Activated naive CD8-positive, alpha-beta T cell treated with anti-CD3 and anti-CD28 coated beads, Interleukin-2, amount 10 ng/mL, durations not matched to agents 7 days and 5 days (primary cell): ENCODE results near the gene TMEM63C. TPM values are rescaled to one million over a fixed set of nuclear protein-coding genes. Genes with fewer than 3 reads are reported as not detected.

ENCODE experiments used
- ATAC-seq: fragments of 150-1000 bp; cut with Tn5 transposase; one replicate; pipeline ENCODE4 v1.10.0; 2021; ENCODE audit warnings: low read depth, moderate library complexity
- POLR2A ChIA-PET: fragments of 350-600 bp; sonication (Branson Sonifier 250); formaldehyde crosslinking; loops from one replicate; lab custom pipeline; 2021; ENCODE audit warnings: antibody characterized with exemption; lab: Charles Lee
- DNase-seq: peaks from one replicate; pipeline ENCODE4 v3.0.0; 2021
- H3K27ac Mint-ChIP-seq: one replicate; pipeline ENCODE4 v1.8.0; 2022; ENCODE audit warnings: mild to moderate bottlenecking, mixed read lengths
- H3K27me3 Mint-ChIP-seq: one replicate; pipeline ENCODE4 v1.8.0; 2022; ENCODE audit warnings: mild to moderate bottlenecking, moderate library complexity, mixed read lengths
- H3K36me3 Mint-ChIP-seq: one replicate; pipeline ENCODE4 v1.8.0; 2021; ENCODE audit warnings: mild to moderate bottlenecking, mixed read lengths
- H3K4me1 Mint-ChIP-seq: one replicate; pipeline ENCODE4 v1.8.0; 2021; ENCODE audit warnings: mixed read lengths
- H3K4me3 Mint-ChIP-seq: one replicate; pipeline ENCODE4 v1.8.0; 2022; ENCODE audit warnings: mild to moderate bottlenecking, moderate library complexity, mixed read lengths
- H3K9me3 Mint-ChIP-seq: one replicate; pipeline ENCODE4 v1.8.0; 2021; ENCODE audit warnings: mixed read lengths
- total RNA-seq, 2 experiments: library from RNA; stranded (reverse); gene quantifications; one replicate each; pipeline ENCODE4 v1.2.3, GENCODE V29; 2021

The TMEM63C gene
- total RNA-seq, 2 experiments from 2014 or later = 0.48 to 1.4 TPM

- ATAC-seq = no peak
- no peak for DNase-seq
- no peak overlapping the region for H3K4me3 Mint-ChIP-seq
- POLR2A ChIA-PET = no interaction called here
- peaks cover 3% of the 10 kb centered on the region for H3K4me1 Mint-ChIP-seq
- H3K27me3 Mint-ChIP-seq = peaks cover 63% of the 10 kb centered on the region
- H3K36me3 Mint-ChIP-seq = no peaks in the 10 kb centered on the region
- H3K9me3 Mint-ChIP-seq = no peaks in the 10 kb centered on the region
- H3K27ac Mint-ChIP-seq = no peak overlapping the region
Observed at GRCh38 chr14:77145975-77146740, 35.4 kb upstream of the TMEM63C start.

DNA sequence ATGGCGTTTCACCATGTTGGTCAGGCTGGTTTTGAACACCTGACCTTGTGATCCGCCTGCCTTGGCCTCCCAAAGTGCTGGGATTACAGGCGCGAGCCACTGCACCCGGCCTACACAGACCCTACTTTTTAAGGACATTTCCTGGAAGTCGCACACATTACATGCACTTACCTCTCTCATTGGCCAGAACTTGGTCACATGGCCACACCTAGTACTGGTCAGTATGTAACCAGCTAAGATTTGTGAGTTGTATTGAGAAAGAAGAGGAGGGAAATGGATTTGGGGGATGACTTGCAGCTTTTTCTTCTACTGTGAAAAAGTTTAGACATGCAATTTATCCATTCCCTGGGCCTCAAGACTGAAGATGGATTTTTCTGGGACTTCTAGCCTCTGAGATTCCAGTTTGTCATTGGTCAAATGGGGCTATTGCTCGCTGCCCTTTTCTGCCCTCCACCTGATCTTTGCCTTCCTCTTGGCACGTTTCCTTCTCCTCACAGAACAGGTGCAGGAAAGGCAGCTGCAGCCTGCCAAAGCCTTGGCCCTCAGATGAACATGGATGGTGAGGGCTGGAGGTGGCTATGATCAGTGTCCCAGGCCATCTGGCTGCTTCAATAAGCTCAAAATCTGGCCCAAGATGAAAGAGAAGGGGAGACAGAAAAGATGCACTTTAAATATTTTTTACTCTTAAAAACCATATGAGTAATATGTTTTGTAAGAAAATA lies 32.9 kb upstream of the TMEM63C start:
- ATAC-seq = no peak
- Mint-ChIP-seq H3K9me3 (no peaks in the 10 kb centered on the region), H3K4me3 (no peak overlapping the region), H3K4me1 (no peaks in the 10 kb centered on the region), H3K27me3 (peaks cover 45% of the 10 kb centered on the region), H3K27ac (no peak overlapping the region), H3K36me3 (no peaks in the 10 kb centered on the region)
- POLR2A ChIA-PET = no interaction called here
- DNase-seq = no peak

DNA sequence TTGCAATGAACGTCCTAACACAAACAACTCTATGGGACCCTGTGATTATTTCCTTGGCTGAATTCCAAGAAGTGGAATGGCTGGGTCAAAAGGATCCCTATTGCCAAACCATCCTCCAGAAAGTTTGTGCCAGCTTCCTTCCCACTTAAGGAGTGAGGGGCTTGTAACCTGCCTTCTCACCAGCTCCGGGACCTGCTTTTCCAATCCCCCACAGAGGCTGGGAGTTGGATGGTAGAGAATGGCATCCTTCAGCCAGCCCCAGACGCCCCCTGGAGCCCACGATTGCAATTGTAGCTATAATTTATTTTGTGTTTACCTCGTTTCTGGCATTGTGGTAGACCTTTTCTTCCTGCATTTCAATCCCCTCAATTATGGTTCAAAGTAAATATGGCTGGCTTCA lies 30.4 kb upstream of the TMEM63C start:
- Mint-ChIP-seq H3K27me3 (peaks cover 29% of the 10 kb centered on the region), H3K36me3 (no peaks in the 10 kb centered on the region), H3K27ac (no peak overlapping the region), H3K4me3 (no peak overlapping the region), H3K9me3 (no peaks in the 10 kb centered on the region), H3K4me1 (no peaks in the 10 kb centered on the region)
- ATAC-seq = no peak
- POLR2A ChIA-PET = no interaction called here
- no peak for DNase-seq

DNA sequence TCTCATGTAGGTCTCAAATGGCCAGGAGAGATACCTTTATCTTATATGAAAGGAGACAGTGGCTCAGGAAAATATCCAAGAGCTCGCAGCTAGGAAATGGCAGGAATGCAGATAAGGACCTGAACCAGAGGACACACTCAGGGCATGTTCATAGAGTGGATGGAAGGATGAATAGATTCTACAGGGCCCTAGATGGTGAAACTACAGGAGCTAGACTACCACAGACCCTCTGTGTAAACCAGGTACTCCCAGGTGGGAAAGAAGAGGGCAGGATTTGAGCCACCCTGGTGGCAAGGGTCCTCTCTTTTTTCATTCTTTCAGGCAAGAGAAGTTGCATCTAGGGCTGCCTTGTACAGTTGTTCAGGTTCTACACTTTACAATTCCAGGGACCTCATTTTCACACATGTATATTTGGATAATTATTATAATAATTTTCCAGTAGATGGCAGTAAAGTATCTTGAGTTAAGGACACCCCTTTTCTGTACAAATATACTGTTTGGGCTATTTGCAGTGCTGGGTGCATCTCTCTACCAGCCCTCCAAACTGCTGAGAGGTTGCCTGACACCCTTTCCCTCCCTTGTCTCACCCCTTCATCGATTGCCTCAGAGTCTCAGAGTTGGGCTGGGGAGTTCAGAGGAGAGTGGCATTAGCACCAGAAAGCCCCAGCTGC lies 29.5 kb upstream of the TMEM63C start:
- Mint-ChIP-seq H3K9me3 (no peaks in the 10 kb centered on the region), H3K27ac (no peak overlapping the region), H3K36me3 (no peaks in the 10 kb centered on the region), H3K4me1 (no peaks in the 10 kb centered on the region), H3K27me3 (peaks cover 21% of the 10 kb centered on the region), H3K4me3 (no peak overlapping the region)
- POLR2A ChIA-PET = no interaction called here
- no peak for DNase-seq
- peak; percentile 72 for ATAC-seq

- no peak overlapping the region for H3K4me3 Mint-ChIP-seq
- no peaks in the 10 kb centered on the region for H3K9me3 Mint-ChIP-seq
- no peaks in the 10 kb centered on the region for H3K4me1 Mint-ChIP-seq
- no peak for DNase-seq
- POLR2A ChIA-PET = no interaction called here
- no peak for ATAC-seq
- H3K27ac Mint-ChIP-seq = no peak overlapping the region
- H3K36me3 Mint-ChIP-seq = no peaks in the 10 kb centered on the region
- H3K27me3 Mint-ChIP-seq = peaks cover 28% of the 10 kb centered on the region
Observed at GRCh38 chr14:77153802-77154201, 27.8 kb upstream of the TMEM63C start.

DNA sequence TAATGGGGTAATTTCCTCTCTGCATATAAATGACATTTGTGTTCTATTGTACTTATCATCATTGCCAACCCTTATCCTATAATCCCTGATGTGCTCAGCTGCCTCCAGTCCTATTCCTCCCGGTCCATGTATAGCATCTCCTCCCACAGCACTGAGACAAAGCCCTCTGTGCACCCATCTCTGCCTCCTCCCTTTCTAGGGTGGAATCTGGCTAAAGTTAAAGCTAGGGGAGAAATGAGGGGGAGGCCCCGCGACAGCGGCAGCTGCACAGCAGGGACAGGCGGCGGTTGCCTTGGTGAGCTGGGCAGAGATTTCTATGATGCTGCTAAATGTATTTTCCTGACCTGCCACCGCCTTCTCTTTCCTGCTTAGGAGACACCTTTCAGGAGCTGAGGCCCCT lies 27.2 kb upstream of the TMEM63C start:
- DNase-seq = no peak
- ATAC-seq = no peak
- POLR2A ChIA-PET = no interaction called here
- Mint-ChIP-seq H3K27me3 (peaks cover 30% of the 10 kb centered on the region), H3K27ac (no peak overlapping the region), H3K4me1 (no peaks in the 10 kb centered on the region), H3K9me3 (no peaks in the 10 kb centered on the region), H3K4me3 (no peak overlapping the region), H3K36me3 (no peaks in the 10 kb centered on the region)

DNA sequence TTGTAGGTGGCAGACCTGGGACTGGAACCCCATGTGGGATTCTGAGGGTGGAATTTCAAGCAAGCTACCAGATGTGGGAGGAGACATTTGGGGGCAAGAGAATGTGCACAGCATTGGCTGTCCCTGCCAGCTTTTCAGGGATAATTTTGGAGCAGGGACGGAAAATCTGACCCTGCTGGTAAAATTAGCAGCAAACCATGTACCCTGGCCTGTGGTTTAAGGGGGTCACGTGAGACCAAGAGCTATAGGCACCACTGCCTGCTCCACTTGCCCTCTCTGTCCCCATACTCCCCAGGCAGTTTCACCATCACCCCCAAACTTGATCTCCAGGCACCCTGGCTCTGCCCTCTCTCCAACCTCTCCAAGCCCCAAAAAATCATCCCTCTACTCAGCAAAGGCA lies 26.5 kb upstream of the TMEM63C start:
- Mint-ChIP-seq H3K4me1 (no peaks in the 10 kb centered on the region), H3K9me3 (no peaks in the 10 kb centered on the region), H3K4me3 (no peak overlapping the region), H3K36me3 (no peaks in the 10 kb centered on the region), H3K27me3 (peaks cover 28% of the 10 kb centered on the region), H3K27ac (no peak overlapping the region)
- ATAC-seq (no peak), DNase-seq (no peak)
- POLR2A ChIA-PET = no interaction called here

DNA sequence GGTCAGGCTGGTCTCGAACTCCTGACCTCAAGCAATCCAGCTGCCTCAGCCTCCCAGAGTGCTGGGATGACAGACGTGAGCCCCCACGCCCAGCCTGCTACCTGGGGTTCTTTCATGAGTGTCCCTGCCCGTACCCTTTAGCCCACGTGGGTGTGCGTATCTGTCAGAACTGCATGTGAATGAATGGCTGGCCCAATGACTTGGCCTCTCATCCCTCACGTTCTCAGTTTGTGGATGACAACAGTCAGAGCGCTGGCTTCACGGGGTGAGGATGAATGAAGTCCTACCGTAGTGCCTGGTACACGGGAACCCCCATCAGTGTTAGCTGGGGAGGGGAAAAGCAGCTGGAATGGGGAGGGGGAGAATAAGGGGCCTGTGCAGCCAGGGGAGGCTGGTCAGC lies 23.9 kb upstream of the TMEM63C start:
- Mint-ChIP-seq H3K4me3 (no peak overlapping the region), H3K9me3 (no peaks in the 10 kb centered on the region), H3K4me1 (no peaks in the 10 kb centered on the region), H3K27ac (no peak overlapping the region), H3K27me3 (peaks cover 34% of the 10 kb centered on the region), H3K36me3 (no peaks in the 10 kb centered on the region)
- ATAC-seq = no peak
- DNase-seq = no peak
- POLR2A ChIA-PET = no interaction called here

- no peaks in the 10 kb centered on the region for H3K9me3 Mint-ChIP-seq
- POLR2A ChIA-PET = no interaction called here
- ATAC-seq = no peak
- no peak overlapping the region for H3K27ac Mint-ChIP-seq
- peaks cover 34% of the 10 kb centered on the region for H3K27me3 Mint-ChIP-seq
- DNase-seq = no peak
- H3K4me1 Mint-ChIP-seq = no peaks in the 10 kb centered on the region
- H3K36me3 Mint-ChIP-seq = no peaks in the 10 kb centered on the region
- H3K4me3 Mint-ChIP-seq = no peak overlapping the region
Observed at GRCh38 chr14:77158175-77158881, 23.3 kb upstream of the TMEM63C start.

DNA sequence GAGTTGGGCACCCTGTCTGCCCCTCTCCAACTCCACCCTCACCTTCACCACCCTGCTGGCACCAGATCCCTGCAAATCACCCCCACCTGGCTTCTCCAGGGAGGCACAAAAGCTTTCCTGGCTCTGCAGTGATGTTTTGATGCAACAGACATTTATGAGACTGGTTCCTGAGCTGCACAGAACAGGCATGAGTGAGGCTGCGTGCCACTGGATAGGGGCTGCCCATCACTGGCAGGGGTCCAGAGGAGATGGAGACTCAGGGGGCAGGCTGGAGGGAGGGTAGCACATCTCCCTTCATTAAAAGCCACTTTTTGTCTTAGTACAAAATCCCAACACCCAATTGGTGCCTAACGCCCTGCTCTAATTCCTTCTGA lies 22.7 kb upstream of the TMEM63C start:
- H3K9me3 Mint-ChIP-seq = no peaks in the 10 kb centered on the region
- H3K4me3 Mint-ChIP-seq = no peak overlapping the region
- POLR2A ChIA-PET = no interaction called here
- no peaks in the 10 kb centered on the region for H3K4me1 Mint-ChIP-seq
- peaks cover 31% of the 10 kb centered on the region for H3K27me3 Mint-ChIP-seq
- H3K27ac Mint-ChIP-seq = no peak overlapping the region
- H3K36me3 Mint-ChIP-seq = no peaks in the 10 kb centered on the region
- ATAC-seq = no peak
- no peak for DNase-seq

DNA sequence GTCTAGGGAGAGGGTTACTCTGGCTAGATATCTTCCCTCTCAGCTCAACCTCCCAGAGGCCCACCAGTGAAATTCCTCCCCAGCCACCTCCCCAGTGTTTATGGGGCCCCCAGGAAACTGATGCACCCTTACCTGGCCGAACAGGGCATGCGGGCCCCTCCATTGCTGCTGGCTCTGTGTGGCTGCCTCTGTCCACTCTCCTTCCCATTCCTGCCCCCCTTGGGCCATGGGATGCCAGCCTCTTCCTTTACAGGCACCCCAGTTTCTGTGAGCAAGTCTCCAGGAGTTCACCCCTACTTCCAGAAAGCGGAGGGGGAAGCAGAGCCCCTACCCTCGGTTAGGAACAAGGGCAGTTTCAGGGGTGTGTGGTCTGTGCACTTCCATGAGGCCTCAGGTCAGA lies 20.6 kb upstream of the TMEM63C start:
- H3K9me3 Mint-ChIP-seq = no peaks in the 10 kb centered on the region
- H3K4me3 Mint-ChIP-seq = no peak overlapping the region
- H3K27me3 Mint-ChIP-seq = peaks cover 31% of the 10 kb centered on the region
- DNase-seq = no peak
- no peaks in the 10 kb centered on the region for H3K4me1 Mint-ChIP-seq
- POLR2A ChIA-PET = no interaction called here
- no peak for ATAC-seq
- no peaks in the 10 kb centered on the region for H3K36me3 Mint-ChIP-seq
- H3K27ac Mint-ChIP-seq = no peak overlapping the region

DNA sequence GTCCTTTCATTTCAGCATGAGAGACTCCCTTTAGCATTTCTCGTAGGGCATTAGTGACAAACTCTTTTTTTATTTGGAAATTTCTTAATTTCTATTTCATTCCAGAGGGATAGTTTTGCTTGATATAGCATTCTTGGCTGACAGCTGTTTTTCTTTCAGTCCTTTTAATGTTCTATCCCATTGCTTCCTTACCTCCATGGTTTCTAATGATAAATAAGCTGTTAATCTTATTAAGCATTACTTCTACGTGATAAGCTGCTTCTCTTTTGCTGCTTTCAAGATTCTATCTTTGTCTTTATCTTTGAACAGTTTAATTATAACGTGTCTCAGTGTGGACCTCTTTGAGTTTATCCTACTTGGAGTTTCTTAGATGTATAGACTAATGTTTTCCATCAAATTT lies 11.6 kb upstream of the TMEM63C start:
- ATAC-seq (no peak), DNase-seq (no peak)
- Mint-ChIP-seq H3K4me3 (no peak overlapping the region), H3K4me1 (no peaks in the 10 kb centered on the region), H3K36me3 (no peaks in the 10 kb centered on the region), H3K9me3 (peaks cover 7% of the 10 kb centered on the region), H3K27me3 (peaks cover 28% of the 10 kb centered on the region), H3K27ac (no peak overlapping the region)
- POLR2A ChIA-PET = no interaction called here

GRCh38 chr14:77172916-77173315 lies 8.7 kb upstream of the TMEM63C start:
- no peak overlapping the region for H3K4me3 Mint-ChIP-seq
- POLR2A ChIA-PET = no interaction called here

More at GRCh38 chr14:77172916-77173315, 8.7 kb upstream of the TMEM63C start:
- Mint-ChIP-seq H3K27ac (no peak overlapping the region), H3K4me1 (peaks cover 4% of the 10 kb centered on the region), H3K9me3 (peaks cover 7% of the 10 kb centered on the region), H3K27me3 (peaks cover 23% of the 10 kb centered on the region), H3K36me3 (no peaks in the 10 kb centered on the region)
- ATAC-seq (no peak), DNase-seq (no peak)
